Measurements from ENCODE around the gene CRYM.
"Not testable (repeated sequence)": the region's sequence is repeated elsewhere in the genome, so short reads cannot be mapped to it uniquely, and the experiment has no call there.

The CRYM gene

GRCh38 chr16:21264571-21265036 is 13.5 kb downstream of the CRYM start:
- Mint-ChIP-seq H3K4me1 (no peaks in the 10 kb centered on the region), H3K9me3 (no peaks in the 10 kb centered on the region), H3K36me3 (no peaks in the 10 kb centered on the region), H3K4me3 (no peak overlapping the region), H3K27ac (no peak overlapping the region)
- ATAC-seq (no peak), DNase-seq (ENCODE audit: low spot score in 2 of 2) (no peak)

GRCh38 chr16:21263640-21264570 is 14.2 kb downstream of the CRYM start:
- DNase-seq (ENCODE audit: low spot score in 2 of 2): no peak
- no peaks in the 10 kb centered on the region for H3K36me3 Mint-ChIP-seq
- H3K9me3 Mint-ChIP-seq: no peaks in the 10 kb centered on the region
- no peak overlapping the region for H3K27ac Mint-ChIP-seq
- ATAC-seq: peak; percentile 11
- no peaks in the 10 kb centered on the region for H3K4me1 Mint-ChIP-seq
- no peak overlapping the region for H3K4me3 Mint-ChIP-seq

- no peak for ATAC-seq
- Mint-ChIP-seq H3K4me3 (no peak overlapping the region), H3K9me3 (no peaks in the 10 kb centered on the region), H3K27ac (no peak overlapping the region), H3K36me3 (no peaks in the 10 kb centered on the region), H3K4me1 (no peaks in the 10 kb centered on the region)
- no peak for DNase-seq (ENCODE audit: low spot score in 2 of 2)
Measured at GRCh38 chr16:21262779-21263639, 15.1 kb downstream of the CRYM start.

- Mint-ChIP-seq H3K4me1 (no peaks in the 10 kb centered on the region), H3K4me3 (no peak overlapping the region), H3K27ac (no peak overlapping the region), H3K36me3 (no peaks in the 10 kb centered on the region), H3K9me3 (no peaks in the 10 kb centered on the region)
- ATAC-seq (peak; percentile 34), DNase-seq (ENCODE audit: low spot score in 2 of 2) (no peak)
Measured at GRCh38 chr16:21260870-21261791, 17.0 kb downstream of the CRYM start.

- DNase-seq (ENCODE audit: low spot score in 2 of 2): no peak
- Mint-ChIP-seq H3K36me3 (no peaks in the 10 kb centered on the region), H3K4me3 (no peak overlapping the region), H3K4me1 (no peaks in the 10 kb centered on the region), H3K9me3 (no peaks in the 10 kb centered on the region), H3K27ac (no peak overlapping the region)
- no peak for ATAC-seq
Measured at GRCh38 chr16:21257284-21257683, 20.8 kb downstream of the CRYM start.

GRCh38 chr16:21256636-21257035 is 21.5 kb downstream of the CRYM start:
- Mint-ChIP-seq H3K9me3 (no peaks in the 10 kb centered on the region), H3K4me1 (no peaks in the 10 kb centered on the region), H3K36me3 (no peaks in the 10 kb centered on the region), H3K4me3 (no peak overlapping the region), H3K27ac (no peak overlapping the region)
- DNase-seq (ENCODE audit: low spot score in 2 of 2) (no peak), ATAC-seq (no peak)

- Mint-ChIP-seq H3K27ac (no peak overlapping the region), H3K9me3 (no peaks in the 10 kb centered on the region), H3K36me3 (no peaks in the 10 kb centered on the region), H3K4me3 (no peak overlapping the region), H3K4me1 (no peaks in the 10 kb centered on the region)
- DNase-seq (ENCODE audit: low spot score in 2 of 2): no peak
- no peak for ATAC-seq
Measured at GRCh38 chr16:21253470-21253869, 24.6 kb downstream of the CRYM start.

GRCh38 chr16:21250072-21250923 is 27.8 kb downstream of the CRYM start:
- no peak for ATAC-seq
- Mint-ChIP-seq H3K9me3 (no peaks in the 10 kb centered on the region), H3K36me3 (no peaks in the 10 kb centered on the region), H3K27ac (no peak overlapping the region), H3K4me1 (no peaks in the 10 kb centered on the region), H3K4me3 (no peak overlapping the region)
- no peak for DNase-seq (ENCODE audit: low spot score in 2 of 2)

GRCh38 chr16:21248179-21248578 is 29.9 kb downstream of the CRYM start:
- not testable (repeated sequence) for H3K9me3 Mint-ChIP-seq; H3K4me1 Mint-ChIP-seq; H3K4me3 Mint-ChIP-seq; ATAC-seq; H3K36me3 Mint-ChIP-seq; DNase-seq (ENCODE audit: low spot score in 2 of 2); H3K27ac Mint-ChIP-seq

GRCh38 chr16:21244518-21245215 is 33.4 kb downstream of the CRYM start:
- no peak for ATAC-seq
- H3K36me3 Mint-ChIP-seq: no peaks in the 10 kb centered on the region

GRCh38 chr16:21242756-21243155 is 35.3 kb downstream of the CRYM start:
- no peak overlapping the region for H3K27ac Mint-ChIP-seq
- no peak for DNase-seq (ENCODE audit: low spot score in 2 of 2)
- no peak overlapping the region for H3K4me3 Mint-ChIP-seq
- no peaks in the 10 kb centered on the region for H3K9me3 Mint-ChIP-seq
- ATAC-seq: no peak
- no peaks in the 10 kb centered on the region for H3K4me1 Mint-ChIP-seq
- no peaks in the 10 kb centered on the region for H3K36me3 Mint-ChIP-seq

More at GRCh38 chr16:21244518-21245215, 33.4 kb downstream of the CRYM start:
- Mint-ChIP-seq H3K27ac (no peak overlapping the region), H3K4me3 (no peak overlapping the region), H3K4me1 (no peaks in the 10 kb centered on the region), H3K9me3 (no peaks in the 10 kb centered on the region)
- DNase-seq (ENCODE audit: low spot score in 2 of 2): no peak

GRCh38 chr16:21239646-21240045 is 38.4 kb downstream of the CRYM start:
- no peaks in the 10 kb centered on the region for H3K9me3 Mint-ChIP-seq

GRCh38 chr16:21236831-21237230 is 41.3 kb downstream of the CRYM start:
- DNase-seq (ENCODE audit: low spot score in 2 of 2) (no peak), ATAC-seq (no peak)
- Mint-ChIP-seq H3K9me3 (no peaks in the 10 kb centered on the region), H3K4me3 (no peak overlapping the region), H3K4me1 (no peaks in the 10 kb centered on the region), H3K36me3 (no peaks in the 10 kb centered on the region), H3K27ac (no peak overlapping the region)

More at GRCh38 chr16:21239646-21240045, 38.4 kb downstream of the CRYM start:
- no peaks in the 10 kb centered on the region for H3K4me1 Mint-ChIP-seq
- no peaks in the 10 kb centered on the region for H3K36me3 Mint-ChIP-seq
- H3K4me3 Mint-ChIP-seq: no peak overlapping the region
- no peak for ATAC-seq
- H3K27ac Mint-ChIP-seq: no peak overlapping the region
- no peak for DNase-seq (ENCODE audit: low spot score in 2 of 2)

Data from stimulated activated effector memory CD8-positive, alpha-beta T cell treated with anti-CD3 and anti-CD28 coated beads, Interleukin-12 subunit alpha, Interleukin-12 subunit beta, amount 100 ng/mL, for 72 hours (primary cell).